ENCODE results near the gene NR6A1. TPM values are rescaled to one million over a fixed set of nuclear protein-coding genes. Genes with fewer than 3 reads are reported as not detected.

Gene NR6A1
- total and polyA plus RNA-seq, 10 donors: 0.14 to 3.7 (median 1.9) TPM

DNA sequence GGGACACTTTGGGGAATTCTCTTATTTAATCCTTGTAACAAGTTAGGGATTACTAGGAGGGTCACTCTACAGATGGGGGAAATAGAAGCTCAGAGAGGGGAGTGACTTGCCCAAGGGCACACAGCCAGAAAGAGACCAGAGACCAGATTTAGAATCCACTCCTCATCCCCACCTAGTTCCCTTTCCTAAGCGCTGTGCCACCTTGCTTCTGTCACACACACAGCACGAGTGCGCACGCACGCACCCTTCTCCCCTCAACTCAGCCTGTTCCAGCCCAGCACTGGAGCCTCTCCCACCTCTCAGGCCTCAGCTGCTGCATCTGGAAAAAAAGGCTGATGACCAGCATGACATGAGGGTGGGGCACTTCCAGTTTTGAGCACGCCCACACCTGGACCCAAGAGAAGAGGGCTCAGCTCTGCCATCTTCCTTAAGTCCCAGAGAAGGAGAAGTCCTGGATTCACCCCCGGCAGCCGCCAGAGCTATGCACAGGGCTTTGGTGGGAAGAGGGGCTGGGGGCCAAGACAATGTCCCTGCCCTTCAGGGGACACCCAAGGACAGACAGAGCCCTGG lies 282.4 kb downstream of the NR6A1 start:
- 68 to 92% (median 84%) methylated on average over 7 to 8 of the region's 8 CpGs for WGBS, 5 donors
- TF ChIP-seq POLR2A (IDR thresholded peaks at IDR 0.05) (no peak), POLR2AphosphoS5 (IDR thresholded peaks at IDR 0.05) (no peak)
- TF ChIP-seq, protein P1, sequence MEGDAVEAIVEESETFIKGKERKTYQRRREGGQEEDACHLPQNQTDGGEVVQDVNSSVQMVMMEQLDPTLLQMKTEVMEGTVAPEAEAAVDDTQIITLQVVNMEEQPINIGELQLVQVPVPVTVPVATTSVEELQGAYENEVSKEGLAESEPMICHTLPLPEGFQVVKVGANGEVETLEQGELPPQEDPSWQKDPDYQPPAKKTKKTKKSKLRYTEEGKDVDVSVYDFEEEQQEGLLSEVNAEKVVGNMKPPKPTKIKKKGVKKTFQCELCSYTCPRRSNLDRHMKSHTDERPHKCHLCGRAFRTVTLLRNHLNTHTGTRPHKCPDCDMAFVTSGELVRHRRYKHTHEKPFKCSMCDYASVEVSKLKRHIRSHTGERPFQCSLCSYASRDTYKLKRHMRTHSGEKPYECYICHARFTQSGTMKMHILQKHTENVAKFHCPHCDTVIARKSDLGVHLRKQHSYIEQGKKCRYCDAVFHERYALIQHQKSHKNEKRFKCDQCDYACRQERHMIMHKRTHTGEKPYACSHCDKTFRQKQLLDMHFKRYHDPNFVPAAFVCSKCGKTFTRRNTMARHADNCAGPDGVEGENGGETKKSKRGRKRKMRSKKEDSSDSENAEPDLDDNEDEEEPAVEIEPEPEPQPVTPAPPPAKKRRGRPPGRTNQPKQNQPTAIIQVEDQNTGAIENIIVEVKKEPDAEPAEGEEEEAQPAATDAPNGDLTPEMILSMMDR (IDR thresholded peaks at IDR 0.05 in 8 of 11, conservative IDR thresholded peaks at IDR 0.05 in 3 of 11): no peak
- peaks cover 0 to 47% (median 8%) of the 10 kb centered on the region in 7 donors for H3K27me3 ChIP-seq (replicated peaks in 1 of 7)

DNA sequence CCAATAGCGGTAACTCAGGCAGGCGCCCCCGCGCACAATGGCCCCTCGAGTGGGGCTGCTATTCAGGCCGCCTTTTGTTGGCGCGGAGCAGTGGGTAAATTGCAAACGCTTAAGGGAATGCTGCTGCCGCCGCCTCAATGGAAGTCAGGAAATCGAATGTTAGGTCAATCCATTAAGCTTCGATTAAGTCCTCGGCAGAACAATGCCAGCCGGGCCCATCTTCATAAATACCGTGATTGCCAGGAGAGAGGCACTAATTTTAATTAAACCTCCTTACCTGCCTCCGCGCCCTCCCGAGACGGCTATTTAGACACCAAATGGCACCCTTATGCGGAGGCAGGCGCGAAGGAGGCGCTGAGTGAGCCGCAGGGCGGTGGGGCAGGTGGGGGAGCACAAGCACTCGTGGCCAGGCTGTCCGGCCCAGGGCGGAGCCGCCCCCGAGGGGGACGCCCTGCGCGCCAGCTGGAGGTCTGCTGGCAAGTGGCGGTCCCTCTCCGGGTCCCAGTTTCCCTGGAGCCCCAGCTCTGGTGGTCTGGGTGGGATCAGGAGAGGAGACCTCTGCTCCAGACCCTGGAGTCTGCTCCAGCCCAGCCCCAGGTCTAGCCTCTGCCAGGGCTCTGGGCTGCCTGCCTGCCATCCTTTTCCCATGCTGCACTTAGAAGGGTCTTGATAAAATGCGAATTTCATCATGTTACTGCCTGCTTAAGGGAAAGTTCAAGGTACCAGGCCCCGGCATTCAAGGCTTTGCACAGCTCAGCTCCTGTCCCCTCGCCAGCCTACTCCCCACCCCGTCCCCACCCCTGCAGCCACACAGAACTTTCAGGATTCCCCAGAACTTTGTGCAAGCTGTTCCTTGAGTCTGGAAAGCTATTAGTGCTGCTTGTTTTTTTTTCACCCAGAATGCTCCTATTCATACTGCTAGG lies 283.6 kb downstream of the NR6A1 start:
- H3K9me3 ChIP-seq: no peaks in the 10 kb centered on the region
- peaks cover 4 to 62% (median 31%) of the 10 kb centered on the region in 6 donors for H3K4me1 ChIP-seq
- H3K27me3 ChIP-seq (replicated peaks in 1 of 7): peaks cover 0 to 50% (median 8%) of the 10 kb centered on the region in 7 donors
- H3K27ac ChIP-seq: peak overlapping the region; percentile 19 to 72 (median 58)
- H3K36me3 ChIP-seq: peaks cover 0 to 26% (median 0%) of the 10 kb centered on the region in 6 donors
- DNase-seq: no peak
- WGBS, 5 donors: 62 to 74% (median 68%) methylated on average over 39 to 40 of the region's 40 CpGs
- peak overlapping the region in 2 of 8 donors; percentile 14 to 41 for H3K4me3 ChIP-seq
- TF ChIP-seq POLR2A (IDR thresholded peaks at IDR 0.05) (no peak), POLR2AphosphoS5 (IDR thresholded peaks at IDR 0.05) (peak; percentile 8 to 53 (median 49))
- TF ChIP-seq, protein P1 (IDR thresholded peaks at IDR 0.05 in 8 of 11, conservative IDR thresholded peaks at IDR 0.05 in 3 of 11): no peak
- intact Hi-C loops (cut with DNase I; ENCODE audit: low total_unique reads): no loop called here

More for the DNA sequence above, 282.4 kb downstream of the NR6A1 start:
- no peak for DNase-seq
- Histone ChIP-seq H3K36me3 (peaks cover 0 to 32% (median 0%) of the 10 kb centered on the region in 6 donors), H3K27ac (peak overlapping the region in 5 of 8 donors; percentile 9 to 72 (median 63)), H3K4me3 (no peak overlapping the region), H3K9me3 (no peaks in the 10 kb centered on the region), H3K4me1 (peaks cover 4 to 74% (median 37%) of the 10 kb centered on the region in 6 donors)
- intact Hi-C loops (cut with DNase I; ENCODE audit: low total_unique reads): no loop called here

DNA sequence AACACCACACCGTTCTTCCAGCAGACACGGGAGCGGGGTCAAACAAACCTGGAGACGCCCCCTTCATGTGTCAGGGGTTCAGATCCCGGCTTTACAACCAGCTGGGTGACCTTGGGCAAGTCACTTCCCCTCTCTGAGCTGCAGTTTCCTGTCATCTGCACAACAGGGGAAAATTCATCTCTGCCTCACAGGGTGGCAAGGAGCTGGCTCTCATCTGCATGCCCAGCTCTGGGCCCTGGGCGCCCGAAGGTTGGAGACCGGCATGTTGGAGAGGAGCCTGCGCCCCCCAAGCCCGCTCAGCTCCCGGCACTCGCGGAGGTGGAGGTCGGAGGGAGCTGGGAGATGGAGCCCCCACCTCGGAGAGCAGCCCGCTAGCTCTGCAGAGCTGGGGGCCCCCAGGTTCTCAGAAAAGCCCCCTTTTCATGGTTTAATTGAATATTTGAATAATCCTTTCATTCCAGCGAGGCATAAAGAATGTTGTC lies 284.3 kb downstream of the NR6A1 start:
- Histone ChIP-seq H3K36me3 (peaks cover 0 to 25% (median 0%) of the 10 kb centered on the region in 6 donors), H3K27me3 (replicated peaks in 1 of 7) (peaks cover 0 to 57% (median 8%) of the 10 kb centered on the region in 7 donors), H3K4me3 (peak overlapping the region in 2 of 8 donors; percentile 14 to 41), H3K9me3 (no peaks in the 10 kb centered on the region), H3K27ac (peak overlapping the region; percentile 19 to 72 (median 58)), H3K4me1 (peaks cover 4 to 62% (median 28%) of the 10 kb centered on the region in 6 donors)
- intact Hi-C loops (cut with DNase I; ENCODE audit: low total_unique reads): no loop called here
- DNase-seq: no peak
- 51 to 66% (median 58%) methylated on average over 13 to 17 of the region's 17 CpGs for WGBS, 5 donors
- TF ChIP-seq POLR2A (IDR thresholded peaks at IDR 0.05): no peak
- peak; percentile 54 to 67 (median 62) for TF ChIP-seq POLR2AphosphoS5 (IDR thresholded peaks at IDR 0.05)

DNA sequence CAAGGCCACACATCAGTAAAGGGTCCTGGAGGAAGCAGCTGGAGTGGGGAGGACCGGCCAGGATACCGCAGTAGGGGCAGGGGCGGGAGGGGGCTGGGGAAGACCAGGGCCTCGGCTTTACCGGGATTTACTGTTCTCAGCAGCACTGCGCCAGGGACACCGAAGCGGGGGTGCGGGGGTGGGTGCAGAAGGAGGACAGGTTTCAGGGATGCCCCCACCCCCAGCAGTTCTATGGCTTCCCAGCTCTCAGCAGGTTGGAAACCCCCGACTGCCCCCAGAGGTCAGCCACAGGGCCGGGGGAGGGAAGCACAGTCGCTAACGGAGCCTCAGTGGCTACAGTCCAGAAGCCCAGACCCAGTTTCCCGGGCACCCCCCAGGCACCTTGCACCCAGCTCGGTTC lies 285.2 kb downstream of the NR6A1 start:
- H3K9me3 ChIP-seq: no peaks in the 10 kb centered on the region
- H3K27me3 ChIP-seq (replicated peaks in 1 of 7): peaks cover 0 to 61% (median 8%) of the 10 kb centered on the region in 7 donors
- H3K36me3 ChIP-seq: peaks cover 0 to 21% (median 0%) of the 10 kb centered on the region in 6 donors
- intact Hi-C loops (cut with DNase I; ENCODE audit: low total_unique reads): no loop called here
- 61 to 86% (median 67%) methylated on average over 6 to 15 of the region's 15 CpGs for WGBS, 5 donors
- peaks cover 4 to 66% (median 25%) of the 10 kb centered on the region in 6 donors for H3K4me1 ChIP-seq
- no peak overlapping the region for H3K4me3 ChIP-seq
- DNase-seq: no peak
- peak overlapping the region in 5 of 8 donors; percentile 48 to 72 (median 63) for H3K27ac ChIP-seq
- TF ChIP-seq, protein P1 (IDR thresholded peaks at IDR 0.05 in 8 of 11, conservative IDR thresholded peaks at IDR 0.05 in 3 of 11): no peak
- TF ChIP-seq POLR2AphosphoS5 (IDR thresholded peaks at IDR 0.05): no peak
- TF ChIP-seq POLR2A (IDR thresholded peaks at IDR 0.05): no peak
